SK-N-SH (cell line): ENCODE results near the gene NPAS3. TPM values are rescaled to one million over a fixed set of nuclear protein-coding genes. Genes with fewer than 3 reads are reported as not detected.

ENCODE experiments used
- CTCF ChIA-PET: fragments of 300-600, 350-600 bp; formaldehyde crosslinking; extraction: SDS; loops from one replicate; lab custom pipeline; 2021; lab: Yijun Ruan, JAX
- POLR2A ChIA-PET: fragments of 350-600 bp; sonication (Branson Sonifier 250); formaldehyde crosslinking; extraction: SDS; loops from one replicate; lab custom pipeline; 2020; ENCODE audit warnings: antibody characterized with exemption, inconsistent platforms; lab: Yijun Ruan, JAX
- DNase-seq: peaks from one replicate; pipeline ENCODE4 v3.0.0; 2012
- H2AFZ ChIP-seq: fragments of 200-600 bp; sonication (generic); 2 replicates; pipeline ENCODE4 v1.8.1; 2016; ENCODE audit warnings: antibody characterized with exemption, mild to moderate bottlenecking, low read depth
- H3F3A ChIP-seq: fragments of 200-600 bp; sonication (generic); replicated peaks from 2 replicates; pipeline ENCODE3; 2016; ENCODE audit warnings: antibody characterized with exemption, mild to moderate bottlenecking; ENCODE audit not compliant: insufficient read depth
- H3K27ac ChIP-seq, 2 experiments: fragments of 200-500 bp in 1 of 2; fragments of 200-600 bp in 1 of 2; sonication (Bioruptor generic) in 1 of 2; sonication (generic), shearing (Covaris generic) in 1 of 2; 2 replicates each; pipeline versions ENCODE4 v1.5.1 to v1.6.1; 2014 to 2016; ENCODE audit warnings: low read depth in 2 of 2, inconsistent platforms in 1 of 2, low read length in 1 of 2, mild to moderate bottlenecking in 1 of 2, mixed read lengths in 1 of 2
- H3K27me3 ChIP-seq: fragments of 200-600 bp; sonication (generic), shearing (Covaris generic); 2 replicates; pipeline ENCODE4 v1.6.1; 2016; ENCODE audit warnings: mixed run types; ENCODE audit not compliant: insufficient read depth
- H3K36me3 ChIP-seq, 2 experiments: fragments of 200-500 bp in 1 of 2; fragments of 200-600 bp in 1 of 2; sonication (Bioruptor generic) in 1 of 2; sonication (generic) in 1 of 2; replicated peaks in 1 of 2; 2 replicates each; pipeline versions ENCODE3 to v1.5.1; 2014 to 2016; ENCODE audit warnings: low read length in 1 of 2, mild to moderate bottlenecking in 1 of 2; ENCODE audit not compliant: insufficient read depth in 2 of 2, control insufficient read depth in 1 of 2
- H3K4me1 ChIP-seq, 2 experiments: fragments of 200-500 bp in 1 of 2; fragments of 200-600 bp in 1 of 2; sonication (Bioruptor generic) in 1 of 2; sonication (generic), shearing (Covaris generic) in 1 of 2; 2 replicates each; pipeline versions ENCODE4 v1.5.1 to v1.6.1; 2014 to 2016; ENCODE audit warnings: low read depth in 1 of 2, low read length in 1 of 2, mixed run types in 1 of 2; ENCODE audit not compliant: insufficient read depth in 2 of 2, control insufficient read depth in 1 of 2
- H3K4me2 ChIP-seq: fragments of 200-600 bp; sonication (generic), shearing (Covaris generic); 2 replicates; pipeline ENCODE4 v1.6.1; 2017; ENCODE audit warnings: mixed run types
- H3K4me3 ChIP-seq, 2 experiments: fragments of 200-500 bp in 1 of 2; fragments of 200-600 bp in 1 of 2; sonication (Bioruptor generic) in 1 of 2; sonication (generic), shearing (Covaris generic) in 1 of 2; 2 replicates each; pipeline versions ENCODE4 v1.5.1 to v1.8.1; 2014 to 2016; ENCODE audit warnings: low read depth in 2 of 2, inconsistent platforms in 1 of 2, low read length in 1 of 2, mild to moderate bottlenecking in 1 of 2, mixed read lengths in 1 of 2, moderate library complexity in 1 of 2
- H3K79me2 ChIP-seq: fragments of 200-600 bp; sonication (generic); 2 replicates; pipeline ENCODE4 v1.8.1; 2017; ENCODE audit warnings: mild to moderate bottlenecking; ENCODE audit not compliant: insufficient read depth
- H3K9ac ChIP-seq: fragments of 200-600 bp; sonication (generic); 2 replicates; pipeline ENCODE4 v1.6.1; 2017; ENCODE audit warnings: mixed run types
- H3K9me2 ChIP-seq: fragments of 200-600 bp; sonication (generic); 2 replicates; pipeline ENCODE4 v1.6.1; 2017; ENCODE audit warnings: mixed run types
- H3K9me3 ChIP-seq: fragments of 200-600 bp; sonication (generic); 2 replicates; pipeline ENCODE4 v1.6.1; 2017; ENCODE audit warnings: mixed run types, mild to moderate bottlenecking, moderate library complexity
- H4K20me1 ChIP-seq: fragments of 200-600 bp; sonication (generic); 2 replicates; pipeline ENCODE4 v1.6.1; 2017; ENCODE audit warnings: mild to moderate bottlenecking, mixed run types; ENCODE audit not compliant: insufficient read depth
- CHD2 ChIP-seq: fragments of 150-350 bp; IDR thresholded peaks from 2 replicates; pipeline ENCODE4 v1.6.1; 2018; ENCODE audit warnings: low read length; ENCODE audit not compliant: partially characterized antibody
- EP300 ChIP-seq, 2 experiments: IDR thresholded peaks; 2 replicates each; pipeline versions ENCODE4 v1.4.0 to v1.6.1; 2012; ENCODE audit warnings: borderline replicate concordance in 1 of 2, low read depth in 1 of 2, low read length in 1 of 2
- EZH2phosphoT487 ChIP-seq: fragments of 200-600 bp; sonication (generic); IDR thresholded peaks from 2 replicates; pipeline ENCODE4 v1.6.1; 2017; ENCODE audit warnings: low read depth, mixed run types, mild to moderate bottlenecking, antibody characterized with exemption, moderate library complexity, borderline replicate concordance
- FOSL2 ChIP-seq: IDR thresholded peaks from 2 replicates; pipeline ENCODE4 v1.4.0; 2012; ENCODE audit warnings: low read depth, mild to moderate bottlenecking, moderate library complexity, borderline replicate concordance
- FOXM1 ChIP-seq: IDR thresholded peaks from 2 replicates; pipeline ENCODE4 v1.4.0; 2012; ENCODE audit warnings: low read depth, mild to moderate bottlenecking
- GABPA ChIP-seq: IDR thresholded peaks from 2 replicates; pipeline ENCODE4 v1.4.0; 2012; ENCODE audit warnings: low read depth, mild to moderate bottlenecking
- IRF3 ChIP-seq: fragments of 150-350 bp; IDR thresholded peaks from 2 replicates; pipeline ENCODE4 v1.6.1; 2016; ENCODE audit warnings: mild to moderate bottlenecking, low read depth, low read length
- JUND ChIP-seq: IDR thresholded peaks from 2 replicates; pipeline ENCODE4 v1.4.0; 2012
- MAX ChIP-seq: IDR thresholded peaks from 2 replicates; pipeline ENCODE4 v1.4.0; 2012; ENCODE audit warnings: low read depth
- MEF2A ChIP-seq: IDR thresholded peaks from 2 replicates; pipeline ENCODE4 v1.4.0; 2012; ENCODE audit warnings: low read depth, borderline replicate concordance
- MXI1 ChIP-seq: IDR thresholded peaks from 2 replicates; pipeline ENCODE4 v1.6.1; 2012; ENCODE audit warnings: mild to moderate bottlenecking, low read depth, low read length, improper control_type of control experiment
- NFIC ChIP-seq: IDR thresholded peaks from 2 replicates; pipeline ENCODE4 v1.4.0; 2012; ENCODE audit warnings: borderline replicate concordance
- RAD21 ChIP-seq: IDR thresholded peaks from 2 replicates; pipeline ENCODE4 v1.6.1; 2012; ENCODE audit warnings: mild to moderate bottlenecking, low read length
- RCOR1 ChIP-seq: fragments of 150-350 bp; IDR thresholded peaks from 2 replicates; pipeline ENCODE4 v1.6.1; 2017; ENCODE audit warnings: antibody characterized with exemption, low read length
- REST ChIP-seq: IDR thresholded peaks from 2 replicates; pipeline ENCODE4 v1.6.1; 2012; ENCODE audit warnings: mild to moderate bottlenecking, low read depth, low read length, moderate library complexity
- RXRA ChIP-seq: IDR thresholded peaks from 2 replicates; pipeline ENCODE4 v1.4.0; 2012; ENCODE audit warnings: low read depth, mild to moderate bottlenecking, borderline replicate concordance
- SMC3 ChIP-seq: IDR thresholded peaks from 2 replicates; pipeline ENCODE4 v1.6.1; 2012; ENCODE audit warnings: low read depth, low read length, improper control_type of control experiment
- TAF1 ChIP-seq: IDR thresholded peaks from 2 replicates; pipeline ENCODE4 v1.6.1; 2012; ENCODE audit warnings: low read depth, mild to moderate bottlenecking, low read length, moderate library complexity, borderline replicate concordance
- TCF12 ChIP-seq: IDR thresholded peaks from 2 replicates; pipeline ENCODE4 v1.4.0; 2012
- TEAD4 ChIP-seq: IDR thresholded peaks from 2 replicates; pipeline ENCODE4 v1.4.0; 2012; ENCODE audit warnings: mild to moderate bottlenecking, borderline replicate concordance; ENCODE audit not compliant: insufficient read depth
- USF2 ChIP-seq: fragments of 150-350 bp; IDR thresholded peaks from 2 replicates; pipeline ENCODE4 v1.6.1; 2017; ENCODE audit warnings: antibody characterized with exemption, low read length, low read depth, borderline replicate concordance
- YY1 ChIP-seq: IDR thresholded peaks from 2 replicates; pipeline ENCODE4 v1.4.0; 2012; ENCODE audit warnings: low read depth, mild to moderate bottlenecking
- WGBS: methylation state at CpG from one replicate; pipeline ENCODE4 v1.1.6; 2017; ENCODE audit warnings: low lambda C conversion rate; 5-methylcytosine and 5-hydroxymethylcytosine counted together
- polyA plus RNA-seq, 3 experiments: library from polyadenylated mRNA; depleted of rRNA; stranded (reverse); fragments of >200 nt; gene quantifications; 2 replicates each; pipeline ENCODE4 v1.2.3, GENCODE V29; 2012
- TF ChIP-seq, protein P1 (sequence below): IDR thresholded peaks from 2 replicates; pipeline ENCODE4 v1.4.0; 2012; ENCODE audit warnings: low read depth, borderline replicate concordance
- TF ChIP-seq, protein P2 (sequence below): IDR thresholded peaks from 2 replicates; pipeline ENCODE4 v1.4.0; 2012; ENCODE audit warnings: low read depth, borderline replicate concordance

Gene NPAS3
- polyA plus RNA-seq, 1 of the 3 experiments (the other 2 are of a cell fraction): 4.3 TPM

GRCh38 chr14:33679461-33680225, 741.0 kb downstream of the NPAS3 start:
- Histone ChIP-seq H3K9me2 (no peaks in the 10 kb centered on the region), H3K36me3 (no peaks in the 10 kb centered on the region), H4K20me1 (no peaks in the 10 kb centered on the region), H2AFZ (no peak overlapping the region), H3K27ac (peak overlapping the region; percentile 85 to 88; a peak in 3 of 4 replicates), H3K4me3 (no peak overlapping the region), H3K4me2 (peak overlapping the region; percentile 45), H3K9ac (peak overlapping the region; percentile 38; the same call in 1 of the 2 replicates), H3F3A (peaks cover 22% of the 10 kb centered on the region), H3K4me1 (peaks cover 3 to 53% of the 10 kb centered on the region in 2 experiments), H3K27me3 (no peaks in the 10 kb centered on the region), H3K9me3 (no peaks in the 10 kb centered on the region), H3K79me2 (no peaks in the 10 kb centered on the region)
- DNase-seq: no peak
- CTCF ChIA-PET: interaction anchor here (0.7 to 1.3 kb wide), 2 partner anchors 35 to 206 kb away, joined by 3 read pairs; no protein-coding TSS in a partner anchor
- POLR2A ChIA-PET: interaction anchor here (0.6 kb wide), 1 partner anchor 11 kb away, joined by 4 read pairs; no protein-coding TSS in a partner anchor
- WGBS: 9% methylated on average over 3 of the region's 3 CpGs
- TF ChIP-seq RXRA (peak; percentile 91), YY1 (peak; percentile 70; the same call in 1 of the 2 replicates), EP300 (IDR thresholded peaks at IDR 0.05; ENCODE audit: borderline replicate concordance in 1 of 2, low read depth in 1 of 2, low read length in 1 of 2) (peak; percentile 84 to 100), EZH2phosphoT487 (no peak), REST (0 out of 2 replicates have a peak, but pooled peaks have one; percentile 3), IRF3 (no peak), GABPA (peak; percentile 24; the same call in 1 of the 2 replicates), TCF12 (peak; percentile 99), CHD2 (no peak), MEF2A (peak; percentile 76), TAF1 (no peak), FOSL2 (peak; percentile 95), FOXM1 (peak; percentile 99), RAD21 (no peak), SMC3 (no peak), USF2 (no peak), TEAD4 (peak; percentile 100), NFIC (peak; percentile 78; the same call in 1 of the 2 replicates), MAX (no peak), JUND (peak; percentile 99), RCOR1 (no peak), MXI1 (no peak)
- TF ChIP-seq, protein P1, sequence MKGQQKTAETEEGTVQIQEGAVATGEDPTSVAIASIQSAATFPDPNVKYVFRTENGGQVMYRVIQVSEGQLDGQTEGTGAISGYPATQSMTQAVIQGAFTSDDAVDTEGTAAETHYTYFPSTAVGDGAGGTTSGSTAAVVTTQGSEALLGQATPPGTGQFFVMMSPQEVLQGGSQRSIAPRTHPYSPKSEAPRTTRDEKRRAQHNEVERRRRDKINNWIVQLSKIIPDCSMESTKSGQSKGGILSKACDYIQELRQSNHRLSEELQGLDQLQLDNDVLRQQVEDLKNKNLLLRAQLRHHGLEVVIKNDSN: no peak
- TF ChIP-seq, protein P2, sequence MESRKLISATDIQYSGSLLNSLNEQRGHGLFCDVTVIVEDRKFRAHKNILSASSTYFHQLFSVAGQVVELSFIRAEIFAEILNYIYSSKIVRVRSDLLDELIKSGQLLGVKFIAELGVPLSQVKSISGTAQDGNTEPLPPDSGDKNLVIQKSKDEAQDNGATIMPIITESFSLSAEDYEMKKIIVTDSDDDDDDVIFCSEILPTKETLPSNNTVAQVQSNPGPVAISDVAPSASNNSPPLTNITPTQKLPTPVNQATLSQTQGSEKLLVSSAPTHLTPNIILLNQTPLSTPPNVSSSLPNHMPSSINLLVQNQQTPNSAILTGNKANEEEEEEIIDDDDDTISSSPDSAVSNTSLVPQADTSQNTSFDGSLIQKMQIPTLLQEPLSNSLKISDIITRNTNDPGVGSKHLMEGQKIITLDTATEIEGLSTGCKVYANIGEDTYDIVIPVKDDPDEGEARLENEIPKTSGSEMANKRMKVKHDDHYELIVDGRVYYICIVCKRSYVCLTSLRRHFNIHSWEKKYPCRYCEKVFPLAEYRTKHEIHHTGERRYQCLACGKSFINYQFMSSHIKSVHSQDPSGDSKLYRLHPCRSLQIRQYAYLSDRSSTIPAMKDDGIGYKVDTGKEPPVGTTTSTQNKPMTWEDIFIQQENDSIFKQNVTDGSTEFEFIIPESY: peak; percentile 83
